ENCODE data around the gene EIF2AK2.

DNA sequence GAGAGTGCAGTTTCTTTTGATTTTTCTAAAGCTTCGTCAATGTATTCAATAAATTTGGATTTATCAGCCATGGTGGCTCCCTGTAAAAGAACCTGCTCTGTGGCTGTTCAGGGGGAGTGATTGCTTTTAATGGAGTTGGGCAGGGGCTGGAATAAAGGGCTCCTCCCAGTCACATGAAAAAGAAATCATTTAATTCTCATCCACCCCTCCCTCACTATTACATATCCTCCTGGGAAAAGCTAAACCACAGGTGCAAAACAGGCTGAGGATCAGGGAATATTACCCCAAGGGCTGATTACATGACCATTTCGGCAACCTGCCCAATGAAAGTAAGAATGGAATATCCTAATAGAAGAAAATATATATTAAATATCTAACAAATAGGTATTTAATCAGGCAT, 31.8 kb upstream of the EIF2AK2 start, which contains the start of gene SULT6B1:
- TF ChIP-seq, protein P1, sequence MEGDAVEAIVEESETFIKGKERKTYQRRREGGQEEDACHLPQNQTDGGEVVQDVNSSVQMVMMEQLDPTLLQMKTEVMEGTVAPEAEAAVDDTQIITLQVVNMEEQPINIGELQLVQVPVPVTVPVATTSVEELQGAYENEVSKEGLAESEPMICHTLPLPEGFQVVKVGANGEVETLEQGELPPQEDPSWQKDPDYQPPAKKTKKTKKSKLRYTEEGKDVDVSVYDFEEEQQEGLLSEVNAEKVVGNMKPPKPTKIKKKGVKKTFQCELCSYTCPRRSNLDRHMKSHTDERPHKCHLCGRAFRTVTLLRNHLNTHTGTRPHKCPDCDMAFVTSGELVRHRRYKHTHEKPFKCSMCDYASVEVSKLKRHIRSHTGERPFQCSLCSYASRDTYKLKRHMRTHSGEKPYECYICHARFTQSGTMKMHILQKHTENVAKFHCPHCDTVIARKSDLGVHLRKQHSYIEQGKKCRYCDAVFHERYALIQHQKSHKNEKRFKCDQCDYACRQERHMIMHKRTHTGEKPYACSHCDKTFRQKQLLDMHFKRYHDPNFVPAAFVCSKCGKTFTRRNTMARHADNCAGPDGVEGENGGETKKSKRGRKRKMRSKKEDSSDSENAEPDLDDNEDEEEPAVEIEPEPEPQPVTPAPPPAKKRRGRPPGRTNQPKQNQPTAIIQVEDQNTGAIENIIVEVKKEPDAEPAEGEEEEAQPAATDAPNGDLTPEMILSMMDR (IDR thresholded peaks at IDR 0.05) = no peak
- TF ChIP-seq POLR2A (IDR thresholded peaks at IDR 0.05) = no peak
